ENCODE data around the gene PIP5K1C.
"Not testable (repeated sequence)": the region's sequence is repeated elsewhere in the genome, so short reads cannot be mapped to it uniquely, and the experiment has no call there.

The PIP5K1C gene

GRCh38 chr19:3586707-3587346 lies 113.4 kb downstream of the PIP5K1C start:
- DNase-seq (ENCODE audit: low spot score) = no peak

- DNase-seq (ENCODE audit: low spot score) = peak; percentile 49
Measured at GRCh38 chr19:3586127-3586626, 114.1 kb downstream of the PIP5K1C start.

GRCh38 chr19:3585301-3586126 lies 114.8 kb downstream of the PIP5K1C start, which contains the start of gene GIPC3:
GIPC3 (plus strand) TSS chr19:3585478; CDS start chr19:3585598, 120 bp downstream.
- DNase-seq (ENCODE audit: low spot score) = no peak

- not testable (repeated sequence) for DNase-seq (ENCODE audit: low spot score)
Measured at GRCh38 chr19:3584036-3584802, 116.0 kb downstream of the PIP5K1C start.

- DNase-seq (ENCODE audit: low spot score) = not testable (repeated sequence)
Measured at GRCh38 chr19:3581792-3582191, 118.5 kb downstream of the PIP5K1C start.
